ENCODE measurements around the gene AVPR2.

The AVPR2 gene

GRCh38 chrX:153886915-153887314, 17.6 kb upstream of the AVPR2 start:
- DNase-seq, result no peak

GRCh38 chrX:153887385-153887784, 17.1 kb upstream of the AVPR2 start:
- no peak for DNase-seq

GRCh38 chrX:153888344-153888743, 16.1 kb upstream of the AVPR2 start:
- no peak for DNase-seq

GRCh38 chrX:153889123-153889522, 15.3 kb upstream of the AVPR2 start:
- no peak for DNase-seq

- DNase-seq, result peak; percentile 85
Measured at GRCh38 chrX:153897899-153898298, 6.6 kb upstream of the AVPR2 start.

GRCh38 chrX:153900831-153901752, 3.4 kb upstream of the AVPR2 start:
- peak; percentile 88 for DNase-seq

GRCh38 chrX:153901753-153902140, 2.7 kb upstream of the AVPR2 start:
- DNase-seq, result no peak

- no peak for DNase-seq
Measured at GRCh38 chrX:153902385-153902784, 2.1 kb upstream of the AVPR2 start.

- DNase-seq, result no peak
Measured at GRCh38 chrX:153903238-153903980, 1.1 kb upstream of the AVPR2 start.

GRCh38 chrX:153905481-153906095, 1.1 kb downstream of the AVPR2 start:
- DNase-seq, result no peak

- DNase-seq, result no peak
Measured at GRCh38 chrX:153906126-153906917, 1.8 kb downstream of the AVPR2 start.

GRCh38 chrX:153907456-153907855, 3.0 kb downstream of the AVPR2 start:
- DNase-seq, result no peak

- DNase-seq, result peak; percentile 53
Measured at GRCh38 chrX:153908219-153908860, 3.9 kb downstream of the AVPR2 start.

GRCh38 chrX:153909024-153909979, 4.8 kb downstream of the AVPR2 start:
- DNase-seq, result no peak

- no peak for DNase-seq
Measured at GRCh38 chrX:153909980-153910360, 5.5 kb downstream of the AVPR2 start.

- no peak for DNase-seq
Measured at GRCh38 chrX:153910446-153910845, 6.0 kb downstream of the AVPR2 start.

- no peak for DNase-seq
Measured at GRCh38 chrX:153911798-153912197, 7.3 kb downstream of the AVPR2 start.

GRCh38 chrX:153913211-153913610, 8.7 kb downstream of the AVPR2 start:
- DNase-seq, result no peak

GRCh38 chrX:153913701-153914100, 9.2 kb downstream of the AVPR2 start:
- no peak for DNase-seq

- no peak for DNase-seq
Measured at GRCh38 chrX:153917869-153918268, 13.4 kb downstream of the AVPR2 start.

- no peak for DNase-seq
Measured at GRCh38 chrX:153919281-153919680, 14.8 kb downstream of the AVPR2 start.

Measured in NCI-H2171 treated with DMSO at 0.1 percent for 48 hours (cell line).